MM.1S (cell line): ENCODE data around the gene TMEM150B.
"Not testable (repeated sequence)": the region's sequence is repeated elsewhere in the genome, so short reads cannot be mapped to it uniquely, and the experiment has no call there.

Experiments used
- DNase-seq: peaks from one replicate; pipeline ENCODE4 v3.0.0-alpha.2; 2015
- H2AFZ ChIP-seq: fragments of 300-600 bp; sonication (generic); 2 replicates; pipeline ENCODE4 v1.6.0; 2016; ENCODE audit warnings: antibody characterized with exemption, low read length
- H3F3A ChIP-seq: fragments of 300-600 bp; sonication (generic); 2 replicates; pipeline ENCODE4 v1.6.1; 2016; ENCODE audit warnings: mild to moderate bottlenecking, antibody characterized with exemption, low read length, moderate library complexity, mixed read lengths; ENCODE audit not compliant: insufficient read depth
- H3K27ac ChIP-seq: fragments of 300-600 bp; sonication (generic); 2 replicates; pipeline ENCODE4 v1.5.1; 2016; ENCODE audit warnings: mild to moderate bottlenecking, low read length
- H3K27me3 ChIP-seq: fragments of 300-600 bp; sonication (generic); replicated peaks from 2 replicates; pipeline ENCODE4 v1.6.0; 2016; ENCODE audit warnings: low read length; ENCODE audit not compliant: insufficient read depth
- H3K36me3 ChIP-seq: fragments of 300-600 bp; sonication (generic); replicated peaks from 2 replicates; pipeline ENCODE4 v1.6.1; 2016; ENCODE audit warnings: mild to moderate bottlenecking, low read length, mixed read lengths; ENCODE audit not compliant: insufficient read depth
- H3K4me1 ChIP-seq: fragments of 300-600 bp; sonication (generic); 2 replicates; pipeline ENCODE4 v1.6.1; 2016; ENCODE audit warnings: low read length, mixed read lengths
- H3K4me2 ChIP-seq: fragments of 300-600 bp; sonication (generic); 2 replicates; pipeline ENCODE4 v1.6.0; 2016; ENCODE audit warnings: low read depth, low read length
- H3K4me3 ChIP-seq: fragments of 300-600 bp; sonication (generic); 2 replicates; pipeline ENCODE4 v1.5.1; 2016; ENCODE audit warnings: low read length, mixed read lengths
- H3K79me2 ChIP-seq: fragments of 300-600 bp; sonication (generic); 2 replicates; pipeline ENCODE4 v1.6.1; 2016; ENCODE audit warnings: mixed run types, low read length, mixed read lengths
- H3K9ac ChIP-seq: fragments of 300-600 bp; sonication (generic); 2 replicates; pipeline ENCODE4 v1.6.1; 2016; ENCODE audit warnings: low read length, mixed read lengths
- H3K9me2 ChIP-seq: fragments of 300-600 bp; sonication (generic); replicated peaks from 2 replicates; pipeline ENCODE4 v1.6.1; 2016; ENCODE audit warnings: mild to moderate bottlenecking, low read length, mixed read lengths; ENCODE audit not compliant: insufficient read depth
- H3K9me3 ChIP-seq: fragments of 300-600 bp; sonication (generic); replicated peaks from 2 replicates; pipeline ENCODE4 v1.6.1; 2016; ENCODE audit warnings: mild to moderate bottlenecking, low read length, mixed read lengths; ENCODE audit not compliant: insufficient read depth
- H4K20me1 ChIP-seq: fragments of 300-600 bp; sonication (generic); 2 replicates; pipeline ENCODE4 v1.6.1; 2016; ENCODE audit warnings: mild to moderate bottlenecking, low read length, moderate library complexity, mixed read lengths; ENCODE audit not compliant: insufficient read depth
- EZH2 ChIP-seq: fragments of 300-600 bp; sonication (generic); optimal IDR thresholded peaks from 2 replicates; pipeline ENCODE3; 2017; ENCODE audit warnings: low read depth, mild to moderate bottlenecking, antibody characterized with exemption, low read length, mixed read lengths
- EZH2phosphoT487 ChIP-seq: fragments of 300-600 bp; sonication (generic); IDR thresholded peaks from 2 replicates; pipeline ENCODE4 v1.6.1; 2018; ENCODE audit warnings: antibody characterized with exemption, low read length
- TF ChIP-seq, protein P1 (sequence below): fragments of 300-600 bp; sonication (generic); IDR thresholded peaks from 2 replicates; pipeline ENCODE4 v1.5.1; 2016; ENCODE audit warnings: antibody characterized with exemption, low read length, mixed read lengths

Gene TMEM150B

GRCh38 chr19:55339105-55339888, 14.2 kb upstream of the TMEM150B start, which contains the start of gene KMT5C:
TSS of gene KMT5C (plus strand) at chr19:55339876. CDS start at chr19:55341937, 2,061 bp downstream.
- TF ChIP-seq EZH2 (no peak), EZH2phosphoT487 (no peak)
- TF ChIP-seq, protein P1, sequence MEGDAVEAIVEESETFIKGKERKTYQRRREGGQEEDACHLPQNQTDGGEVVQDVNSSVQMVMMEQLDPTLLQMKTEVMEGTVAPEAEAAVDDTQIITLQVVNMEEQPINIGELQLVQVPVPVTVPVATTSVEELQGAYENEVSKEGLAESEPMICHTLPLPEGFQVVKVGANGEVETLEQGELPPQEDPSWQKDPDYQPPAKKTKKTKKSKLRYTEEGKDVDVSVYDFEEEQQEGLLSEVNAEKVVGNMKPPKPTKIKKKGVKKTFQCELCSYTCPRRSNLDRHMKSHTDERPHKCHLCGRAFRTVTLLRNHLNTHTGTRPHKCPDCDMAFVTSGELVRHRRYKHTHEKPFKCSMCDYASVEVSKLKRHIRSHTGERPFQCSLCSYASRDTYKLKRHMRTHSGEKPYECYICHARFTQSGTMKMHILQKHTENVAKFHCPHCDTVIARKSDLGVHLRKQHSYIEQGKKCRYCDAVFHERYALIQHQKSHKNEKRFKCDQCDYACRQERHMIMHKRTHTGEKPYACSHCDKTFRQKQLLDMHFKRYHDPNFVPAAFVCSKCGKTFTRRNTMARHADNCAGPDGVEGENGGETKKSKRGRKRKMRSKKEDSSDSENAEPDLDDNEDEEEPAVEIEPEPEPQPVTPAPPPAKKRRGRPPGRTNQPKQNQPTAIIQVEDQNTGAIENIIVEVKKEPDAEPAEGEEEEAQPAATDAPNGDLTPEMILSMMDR, result peak; percentile 16; the same call in 1 of the 2 replicates
- Histone ChIP-seq H3K4me3 (peak within 1 kb of the TSS; percentile 95), H3K27me3 (peaks cover 10% of the 10 kb centered on the region), H3K9me2 (no peaks in the 10 kb centered on the region), H3K4me2 (peak within 1 kb of the TSS; percentile 99), H3K9me3 (no peaks in the 10 kb centered on the region), H2AFZ (peak within 1 kb of the TSS; percentile 69), H3F3A (peaks cover 8% of the 10 kb centered on the region; the same call in 1 of the 2 replicates), H3K9ac (peak within 1 kb of the TSS; percentile 99), H4K20me1 (no peaks in the 10 kb centered on the region), H3K4me1 (peaks cover 5% of the 10 kb centered on the region; the same call in 1 of the 2 replicates), H3K36me3 (no peaks in the 10 kb centered on the region; the same call in 1 of the 2 replicates), H3K79me2 (peaks cover 24% of the 10 kb centered on the region), H3K27ac (peak within 1 kb of the TSS; percentile 99)
- DNase-seq, result peak; percentile 100

- no peaks in the 10 kb centered on the region for H3K36me3 ChIP-seq
- peaks cover 5% of the 10 kb centered on the region; the same call in 1 of the 2 replicates for H3K4me1 ChIP-seq
- no peak for DNase-seq
- H2AFZ ChIP-seq, result no peak overlapping the region
- no peak overlapping the region for H3K4me3 ChIP-seq
- no peaks in the 10 kb centered on the region for H3K9me2 ChIP-seq
- H3K27ac ChIP-seq, result no peak overlapping the region
- H4K20me1 ChIP-seq, result no peaks in the 10 kb centered on the region
- peaks cover 16% of the 10 kb centered on the region for H3K27me3 ChIP-seq
- H3K79me2 ChIP-seq, result peaks cover 11% of the 10 kb centered on the region
- H3K9me3 ChIP-seq, result no peaks in the 10 kb centered on the region
- no peak overlapping the region for H3K9ac ChIP-seq
- TF ChIP-seq, protein P1, result no peak
- no peak for TF ChIP-seq EZH2
- TF ChIP-seq EZH2phosphoT487, result no peak
- no peak overlapping the region for H3K4me2 ChIP-seq
- peaks cover 8% of the 10 kb centered on the region; the same call in 1 of the 2 replicates for H3F3A ChIP-seq
These were observed 11.0 kb upstream of the TMEM150B start for GRCh38 chr19:55336101-55336500.

DNA sequence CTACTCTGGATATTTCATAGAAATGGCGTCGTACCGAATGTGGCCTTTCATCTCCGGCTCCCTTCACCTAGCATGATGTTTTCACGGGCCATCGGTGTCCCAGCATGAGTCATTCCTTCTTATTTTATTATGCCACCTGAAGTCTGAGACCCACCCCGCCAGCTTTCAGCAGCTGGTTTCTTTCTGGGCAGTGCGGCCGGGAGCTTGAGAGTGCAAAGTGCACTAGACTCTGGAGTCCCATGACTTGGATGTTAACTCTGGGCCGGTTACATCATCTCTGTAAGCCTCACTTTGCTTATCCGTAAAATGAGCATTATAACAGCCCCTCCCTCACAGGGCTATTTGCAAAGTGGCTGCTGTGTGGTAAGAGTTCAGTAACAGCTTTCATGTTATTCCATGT, 8.7 kb upstream of the TMEM150B start:
- H3K27ac ChIP-seq, result no peak overlapping the region
- H3K36me3 ChIP-seq, result no peaks in the 10 kb centered on the region
- peaks cover 6% of the 10 kb centered on the region; the same call in 1 of the 2 replicates for H3F3A ChIP-seq
- peaks cover 16% of the 10 kb centered on the region for H3K27me3 ChIP-seq
- no peaks in the 10 kb centered on the region for H3K9me2 ChIP-seq
- H4K20me1 ChIP-seq, result no peaks in the 10 kb centered on the region
- H3K4me1 ChIP-seq, result peaks cover 5% of the 10 kb centered on the region; the same call in 1 of the 2 replicates
- no peak overlapping the region for H2AFZ ChIP-seq
- H3K4me2 ChIP-seq, result no peak overlapping the region
- no peak overlapping the region for H3K4me3 ChIP-seq
- no peaks in the 10 kb centered on the region for H3K9me3 ChIP-seq
- H3K79me2 ChIP-seq, result no peaks in the 10 kb centered on the region
- DNase-seq, result no peak
- H3K9ac ChIP-seq, result no peak overlapping the region
- TF ChIP-seq EZH2 (no peak), EZH2phosphoT487 (no peak)
- TF ChIP-seq, protein P1, result no peak

GRCh38 chr19:55329791-55330190, 4.7 kb upstream of the TMEM150B start:
- H3K9me2 ChIP-seq, H3K36me3 ChIP-seq, DNase-seq, H3K9ac ChIP-seq, H3K4me3 ChIP-seq, H3K9me3 ChIP-seq, H3K4me2 ChIP-seq, H2AFZ ChIP-seq, H3K4me1 ChIP-seq, H3F3A ChIP-seq, H3K27ac ChIP-seq, H3K79me2 ChIP-seq, H4K20me1 ChIP-seq, H3K27me3 ChIP-seq: not testable (repeated sequence)

GRCh38 chr19:55328774-55329318, 3.7 kb upstream of the TMEM150B start:
- not testable (repeated sequence) for H3K4me3 ChIP-seq, DNase-seq, H2AFZ ChIP-seq, H3F3A ChIP-seq, H3K36me3 ChIP-seq, H3K27ac ChIP-seq, H3K79me2 ChIP-seq, H3K9ac ChIP-seq, H3K9me3 ChIP-seq, H3K27me3 ChIP-seq, H4K20me1 ChIP-seq, H3K9me2 ChIP-seq, H3K4me1 ChIP-seq, H3K4me2 ChIP-seq
